ENCODE data around the gene CPAMD8. TPM values are rescaled to one million over a fixed set of nuclear protein-coding genes. Genes with fewer than 3 reads are reported as not detected.

The CPAMD8 gene
- total RNA-seq, 2 donors from 2014 or later, result 134 to 216 TPM

DNA sequence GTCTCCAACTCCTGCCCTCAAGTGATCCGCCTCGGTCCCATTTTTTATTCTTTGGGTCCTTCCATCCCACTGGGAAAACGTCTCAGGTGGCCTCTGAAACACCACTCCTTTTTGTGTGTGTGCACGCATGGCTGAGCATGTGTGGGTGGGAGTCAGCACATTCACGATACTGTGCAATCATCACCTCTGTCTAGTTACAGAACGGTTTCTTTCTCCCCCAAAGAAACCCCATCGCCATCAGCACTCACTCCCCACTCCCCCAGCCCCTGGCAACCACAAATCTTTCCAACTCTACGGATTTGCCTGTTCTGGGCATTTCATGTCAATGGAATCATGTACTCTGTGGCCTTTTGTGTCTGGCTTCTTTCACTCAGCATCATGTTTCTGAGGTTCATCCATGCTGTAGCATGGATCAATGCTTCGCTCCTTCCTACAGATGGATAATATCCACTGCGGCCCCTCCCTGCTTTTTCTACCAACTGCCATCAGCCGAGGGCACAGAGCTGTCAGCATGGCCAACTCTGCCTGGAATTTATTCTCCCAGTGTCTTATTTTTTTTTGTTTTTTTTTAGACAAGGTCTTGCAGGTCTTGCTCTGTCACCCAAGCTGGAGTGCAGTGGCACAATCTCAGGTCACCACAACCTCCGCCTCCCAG is 128.1 kb downstream of the CPAMD8 start:
- intact Hi-C loops (cut with DNase I), result loop anchor here (5.0 kb wide), 1 partner anchor 71 kb away; the partner anchor contains the start of gene SIN3B
- Histone ChIP-seq H3K27me3 (replicated peaks; ENCODE audit: insufficient read depth) (no peaks in the 10 kb centered on the region), H3K36me3 (no peaks in the 10 kb centered on the region), H3K27ac (no peak overlapping the region), H3K9me3 (no peaks in the 10 kb centered on the region), H3K4me1 (replicated peaks) (no peaks in the 10 kb centered on the region), H3K4me3 (no peak overlapping the region)
- DNase-seq (ENCODE audit: low spot score), result no peak
- no peak for TF ChIP-seq POLR2AphosphoS5 (IDR thresholded peaks at IDR 0.05)
- TF ChIP-seq, protein P1, sequence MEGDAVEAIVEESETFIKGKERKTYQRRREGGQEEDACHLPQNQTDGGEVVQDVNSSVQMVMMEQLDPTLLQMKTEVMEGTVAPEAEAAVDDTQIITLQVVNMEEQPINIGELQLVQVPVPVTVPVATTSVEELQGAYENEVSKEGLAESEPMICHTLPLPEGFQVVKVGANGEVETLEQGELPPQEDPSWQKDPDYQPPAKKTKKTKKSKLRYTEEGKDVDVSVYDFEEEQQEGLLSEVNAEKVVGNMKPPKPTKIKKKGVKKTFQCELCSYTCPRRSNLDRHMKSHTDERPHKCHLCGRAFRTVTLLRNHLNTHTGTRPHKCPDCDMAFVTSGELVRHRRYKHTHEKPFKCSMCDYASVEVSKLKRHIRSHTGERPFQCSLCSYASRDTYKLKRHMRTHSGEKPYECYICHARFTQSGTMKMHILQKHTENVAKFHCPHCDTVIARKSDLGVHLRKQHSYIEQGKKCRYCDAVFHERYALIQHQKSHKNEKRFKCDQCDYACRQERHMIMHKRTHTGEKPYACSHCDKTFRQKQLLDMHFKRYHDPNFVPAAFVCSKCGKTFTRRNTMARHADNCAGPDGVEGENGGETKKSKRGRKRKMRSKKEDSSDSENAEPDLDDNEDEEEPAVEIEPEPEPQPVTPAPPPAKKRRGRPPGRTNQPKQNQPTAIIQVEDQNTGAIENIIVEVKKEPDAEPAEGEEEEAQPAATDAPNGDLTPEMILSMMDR (IDR thresholded peaks at IDR 0.05), result no peak
- no peak for TF ChIP-seq POLR2A (IDR thresholded peaks at IDR 0.05)
- 93% methylated on average over 12 of the region's 12 CpGs for WGBS

DNA sequence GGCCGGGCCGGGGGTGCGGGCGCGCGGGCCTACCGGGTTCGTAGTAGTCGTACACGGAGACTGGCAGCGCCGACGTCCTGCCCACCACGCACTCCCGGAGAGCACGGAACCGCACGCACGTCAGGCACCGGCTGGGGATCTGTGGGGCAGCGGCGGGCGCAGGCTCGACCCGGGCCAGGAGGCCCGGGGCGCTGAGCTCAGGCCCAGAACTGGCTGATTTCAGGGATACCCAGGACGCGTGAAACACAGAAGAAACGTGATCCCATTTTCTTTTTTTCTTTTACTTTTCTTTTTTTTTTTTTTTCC is 128.8 kb downstream of the CPAMD8 start:
- H3K4me1 ChIP-seq (replicated peaks), result no peaks in the 10 kb centered on the region
- H3K36me3 ChIP-seq, result no peaks in the 10 kb centered on the region
- peak overlapping the region; percentile 35 to 38 for H3K4me3 ChIP-seq
- no peak for DNase-seq (ENCODE audit: low spot score)
- 20% methylated on average over 21 of the region's 30 CpGs for WGBS
- H3K27ac ChIP-seq, result peak overlapping the region; percentile 82 to 87
- H3K27me3 ChIP-seq (replicated peaks; ENCODE audit: insufficient read depth), result no peaks in the 10 kb centered on the region
- TF ChIP-seq, protein P1 (IDR thresholded peaks at IDR 0.05), result no peak
- TF ChIP-seq POLR2AphosphoS5 (IDR thresholded peaks at IDR 0.05) (no peak), POLR2A (IDR thresholded peaks at IDR 0.05) (no peak)
- intact Hi-C loops (cut with DNase I), result loop anchor here (5.0 kb wide), 1 partner anchor 71 kb away; the partner anchor contains the start of gene SIN3B
- no peaks in the 10 kb centered on the region for H3K9me3 ChIP-seq

DNA sequence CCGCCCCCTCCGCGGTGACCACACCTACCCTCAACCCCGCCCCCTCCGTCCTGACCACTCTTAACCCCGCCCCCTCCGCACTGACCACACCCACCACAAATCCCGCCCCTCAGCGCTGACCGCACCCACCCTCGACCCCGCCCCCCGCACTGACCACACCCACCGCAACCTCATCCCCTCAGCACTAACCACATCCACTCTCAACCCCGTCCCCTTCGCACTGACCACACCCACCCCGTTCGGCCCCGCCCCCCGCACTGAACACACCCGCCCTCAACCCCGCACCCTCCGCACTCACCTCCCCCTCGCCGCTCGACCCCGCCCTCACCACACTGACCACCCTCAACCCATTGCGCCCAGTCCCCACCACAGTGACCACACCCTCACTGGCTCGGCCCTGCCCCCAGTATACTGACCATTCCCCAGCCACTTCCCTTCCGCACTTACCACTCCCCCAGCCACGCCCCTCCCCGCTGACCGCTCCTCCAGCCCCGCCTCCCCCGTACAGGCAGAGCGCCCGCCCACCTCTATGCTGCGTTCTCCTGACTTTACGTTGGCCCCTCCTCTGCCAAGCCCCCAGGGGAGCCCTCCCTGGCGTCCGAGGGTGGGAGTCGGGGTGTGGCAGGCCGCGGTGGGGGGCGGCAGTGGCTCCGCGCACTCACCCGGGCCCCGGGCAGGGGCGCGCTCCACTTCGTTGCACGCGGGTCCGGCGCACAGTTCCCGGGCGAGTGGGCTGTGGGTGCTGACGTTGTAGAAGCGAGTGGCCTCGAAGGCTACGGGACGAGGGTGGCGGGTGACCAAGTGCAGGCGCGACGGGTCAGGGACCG is 129.4 kb downstream of the CPAMD8 start:
- H3K4me3 ChIP-seq, result peak overlapping the region; percentile 35 to 38
- no peaks in the 10 kb centered on the region for H3K36me3 ChIP-seq
- H3K4me1 ChIP-seq (replicated peaks), result no peaks in the 10 kb centered on the region
- WGBS, result 5% methylated on average over 48 of the region's 68 CpGs
- H3K27ac ChIP-seq, result peak overlapping the region; percentile 82 to 87
- no peaks in the 10 kb centered on the region for H3K9me3 ChIP-seq
- DNase-seq (ENCODE audit: low spot score), result peak; percentile 93
- intact Hi-C loops (cut with DNase I), result loop anchor here (5.0 kb wide), 1 partner anchor 70 kb away; the partner anchor contains the start of gene SIN3B
- TF ChIP-seq POLR2AphosphoS5 (IDR thresholded peaks at IDR 0.05) (peak; percentile 49), POLR2A (IDR thresholded peaks at IDR 0.05) (peak; percentile 58)
- TF ChIP-seq, protein P1 (IDR thresholded peaks at IDR 0.05), result no peak
- no peaks in the 10 kb centered on the region for H3K27me3 ChIP-seq (replicated peaks; ENCODE audit: insufficient read depth)

DNA sequence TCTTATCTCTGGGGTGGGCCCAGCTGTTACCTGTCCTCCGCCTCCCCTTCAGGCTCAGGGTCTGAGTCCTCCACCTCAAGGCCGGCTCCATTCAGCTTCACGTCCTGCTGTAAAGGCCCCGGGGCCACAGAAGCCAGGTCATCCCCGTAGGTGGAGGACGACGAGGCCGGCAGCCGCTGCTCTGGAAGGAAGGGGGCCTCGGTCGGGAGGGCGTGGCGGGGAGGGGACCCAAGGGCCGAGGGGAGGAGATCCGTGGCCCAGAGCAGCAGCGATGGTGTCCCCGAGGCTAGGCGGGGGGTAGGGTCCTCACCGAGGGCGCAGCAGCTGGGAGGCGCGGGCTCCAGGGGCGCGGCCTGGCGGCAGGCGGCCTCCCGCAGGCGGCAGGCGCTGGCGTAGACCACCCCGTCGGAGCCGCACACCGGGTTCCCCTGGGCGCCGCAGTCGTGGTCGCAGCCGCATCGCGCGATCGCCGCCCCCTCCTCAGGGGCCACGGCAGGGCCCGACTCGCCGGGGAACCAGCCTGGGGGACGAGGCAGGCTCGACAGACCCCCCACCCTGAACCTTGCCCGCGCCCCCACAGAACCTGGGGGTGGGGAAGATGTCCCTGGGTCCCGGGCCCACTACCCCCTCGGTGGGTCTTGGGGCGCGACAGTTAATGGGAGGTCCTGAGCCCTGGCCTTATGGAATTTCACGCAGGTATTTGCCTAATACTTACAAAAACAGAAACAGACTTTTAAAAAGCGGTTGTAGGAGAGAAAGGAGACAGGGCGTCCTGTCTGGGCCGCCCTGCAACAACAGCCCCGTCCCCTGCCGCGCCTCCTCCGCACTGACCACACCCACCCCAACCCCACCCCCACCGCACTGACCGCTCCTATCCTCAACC is 130.2 kb downstream of the CPAMD8 start:
- H3K27ac ChIP-seq, result peak overlapping the region; percentile 52 to 58
- H3K36me3 ChIP-seq, result no peaks in the 10 kb centered on the region
- H3K4me1 ChIP-seq (replicated peaks), result no peaks in the 10 kb centered on the region
- H3K9me3 ChIP-seq, result no peaks in the 10 kb centered on the region
- 13% methylated on average over 53 of the region's 66 CpGs for WGBS
- H3K4me3 ChIP-seq, result peak overlapping the region; percentile 31 to 37
- DNase-seq (ENCODE audit: low spot score), result no peak
- no peaks in the 10 kb centered on the region for H3K27me3 ChIP-seq (replicated peaks; ENCODE audit: insufficient read depth)
- TF ChIP-seq POLR2AphosphoS5 (IDR thresholded peaks at IDR 0.05) (peak; percentile 14), POLR2A (IDR thresholded peaks at IDR 0.05) (peak; percentile 46)
- TF ChIP-seq, protein P1 (IDR thresholded peaks at IDR 0.05), result no peak
- intact Hi-C loops (cut with DNase I), result loop anchor here (5.0 kb wide), 1 partner anchor 69 kb away; the partner anchor contains the start of gene SIN3B
